NCI-H1417 treated with DMSO at 0.1 percent for 48 hours (cell line): ENCODE results near the gene FOXF1.

Source experiments
- DNase-seq: peaks from one replicate; lab custom pipeline; 2025; lab: John Stamatoyannopoulos, UW

FOXF1 gene

DNA sequence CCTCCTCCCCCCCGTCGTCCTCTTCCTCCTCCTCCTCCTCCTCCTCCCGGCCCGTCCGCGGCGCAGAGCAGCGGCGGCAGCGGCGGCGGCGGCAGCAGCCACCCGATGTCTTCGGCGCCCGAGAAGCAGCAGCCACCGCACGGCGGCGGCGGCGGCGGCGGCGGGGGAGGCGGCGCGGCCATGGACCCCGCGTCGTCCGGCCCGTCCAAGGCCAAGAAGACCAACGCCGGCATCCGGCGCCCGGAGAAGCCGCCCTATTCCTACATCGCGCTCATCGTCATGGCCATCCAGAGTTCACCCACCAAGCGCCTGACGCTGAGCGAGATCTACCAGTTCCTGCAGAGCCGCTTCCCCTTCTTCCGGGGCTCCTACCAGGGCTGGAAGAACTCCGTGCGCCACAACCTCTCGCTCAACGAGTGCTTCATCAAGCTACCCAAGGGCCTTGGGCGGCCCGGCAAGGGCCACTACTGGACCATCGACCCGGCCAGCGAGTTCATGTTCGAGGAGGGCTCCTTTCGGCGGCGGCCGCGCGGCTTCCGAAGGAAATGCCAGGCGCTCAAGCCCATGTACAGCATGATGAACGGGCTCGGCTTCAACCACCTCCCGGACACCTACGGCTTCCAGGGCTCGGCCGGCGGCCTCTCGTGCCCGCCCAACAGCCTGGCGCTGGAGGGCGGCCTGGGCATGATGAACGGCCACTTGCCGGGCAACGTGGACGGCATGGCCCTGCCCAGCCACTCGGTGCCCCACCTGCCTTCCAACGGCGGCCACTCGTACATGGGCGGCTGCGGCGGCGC, at the start of gene FOXF1:
TSS of gene FOXF1 (plus strand) at position 63 of the 797 bp plus-strand sequence. CDS start at position 106, 43 bp downstream.
- no peak for DNase-seq

DNA sequence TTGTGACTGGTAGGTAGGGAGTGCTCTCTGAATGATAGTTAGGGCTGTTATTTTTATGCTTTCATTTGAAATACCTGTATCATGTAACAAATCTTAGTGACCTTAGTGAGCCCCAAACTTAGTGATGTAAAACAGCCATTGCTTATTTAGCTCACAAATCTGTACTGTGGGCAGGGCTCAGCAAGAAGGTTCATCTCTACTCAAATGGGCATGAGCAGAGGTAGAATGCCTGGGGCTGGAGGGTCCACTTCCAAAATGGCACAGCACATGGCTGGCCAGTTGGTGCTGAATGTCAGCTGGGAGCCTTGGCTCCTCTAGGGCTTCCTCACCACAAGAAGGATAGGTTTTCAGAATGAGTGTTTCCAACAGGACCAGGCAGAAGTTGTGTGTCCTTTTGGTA, 49.3 kb upstream of the FOXF1 start:
- DNase-seq, result no peak

DNA sequence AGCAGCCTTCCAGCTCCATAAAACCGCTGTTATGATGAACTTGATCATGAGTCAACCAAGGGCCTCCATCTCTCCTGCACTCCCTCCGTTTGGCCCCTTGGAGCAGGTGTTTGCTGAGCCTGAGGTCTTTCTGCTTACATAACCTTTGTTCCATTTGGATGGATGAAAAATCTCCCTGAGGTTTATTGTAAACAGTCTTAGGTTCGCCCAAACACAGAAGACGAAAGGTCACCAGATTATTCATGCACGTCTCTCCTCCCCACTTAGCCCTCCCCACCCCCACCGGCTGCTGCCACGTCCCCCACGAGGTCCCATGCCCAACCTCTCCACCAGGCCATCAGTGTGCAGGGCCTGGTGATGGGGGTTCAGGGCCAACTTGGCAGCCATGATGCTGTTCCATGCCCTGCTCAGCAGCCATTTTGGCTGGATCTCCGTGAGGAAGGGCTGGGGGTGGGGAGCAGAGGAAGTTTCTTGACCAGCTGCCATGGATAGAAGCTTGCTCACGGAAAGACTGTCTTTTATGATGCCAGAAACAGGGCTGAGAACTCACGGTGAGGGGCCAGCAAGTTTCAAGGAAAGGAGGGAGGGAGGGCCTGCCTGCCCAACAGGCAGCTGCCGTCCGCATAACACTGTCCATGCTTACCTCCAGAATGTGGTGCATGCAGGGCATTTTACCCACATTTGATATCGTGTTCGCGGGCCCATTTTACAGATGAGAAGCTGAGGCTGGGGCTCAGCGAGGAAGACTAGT, 47.8 kb upstream of the FOXF1 start:
- no peak for DNase-seq

DNA sequence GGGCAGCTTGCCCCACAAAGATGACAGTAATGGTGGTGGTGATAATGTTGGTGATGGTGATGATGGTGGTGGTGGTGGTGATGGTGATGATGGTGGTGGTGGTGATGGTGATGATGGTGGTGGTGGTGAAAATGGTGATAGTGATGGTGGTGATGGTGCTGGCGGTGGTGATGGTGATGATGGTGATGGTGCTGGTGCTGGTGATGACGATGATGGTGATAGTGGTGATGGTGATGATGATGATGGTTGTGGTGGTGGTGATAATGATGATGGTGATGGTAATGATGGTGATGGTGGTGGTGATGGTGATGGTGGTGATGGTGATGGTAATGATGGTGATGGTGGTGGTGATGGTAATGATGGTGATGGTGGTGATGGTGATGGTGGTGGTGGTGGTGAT, 46.3 kb upstream of the FOXF1 start:
- no peak for DNase-seq

DNA sequence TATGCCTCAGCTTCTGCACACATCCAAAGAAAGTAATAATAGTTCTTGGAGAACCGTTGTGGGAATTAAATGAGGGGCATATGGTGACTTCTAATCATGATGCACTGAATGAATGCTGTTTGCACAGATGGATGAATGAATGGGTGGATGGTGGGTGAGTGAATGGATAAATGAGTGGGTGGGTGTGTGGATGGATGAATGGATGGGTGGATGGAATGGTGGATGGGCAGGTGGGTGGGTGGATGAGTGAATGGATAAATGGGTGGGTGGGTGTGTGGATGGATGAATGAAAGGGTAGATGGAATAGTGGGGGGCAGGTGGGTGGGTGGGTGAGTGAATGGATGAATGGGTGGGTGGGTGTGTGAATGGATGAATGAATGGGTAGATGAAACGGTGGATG, 44.9 kb upstream of the FOXF1 start:
- DNase-seq, result no peak

DNA sequence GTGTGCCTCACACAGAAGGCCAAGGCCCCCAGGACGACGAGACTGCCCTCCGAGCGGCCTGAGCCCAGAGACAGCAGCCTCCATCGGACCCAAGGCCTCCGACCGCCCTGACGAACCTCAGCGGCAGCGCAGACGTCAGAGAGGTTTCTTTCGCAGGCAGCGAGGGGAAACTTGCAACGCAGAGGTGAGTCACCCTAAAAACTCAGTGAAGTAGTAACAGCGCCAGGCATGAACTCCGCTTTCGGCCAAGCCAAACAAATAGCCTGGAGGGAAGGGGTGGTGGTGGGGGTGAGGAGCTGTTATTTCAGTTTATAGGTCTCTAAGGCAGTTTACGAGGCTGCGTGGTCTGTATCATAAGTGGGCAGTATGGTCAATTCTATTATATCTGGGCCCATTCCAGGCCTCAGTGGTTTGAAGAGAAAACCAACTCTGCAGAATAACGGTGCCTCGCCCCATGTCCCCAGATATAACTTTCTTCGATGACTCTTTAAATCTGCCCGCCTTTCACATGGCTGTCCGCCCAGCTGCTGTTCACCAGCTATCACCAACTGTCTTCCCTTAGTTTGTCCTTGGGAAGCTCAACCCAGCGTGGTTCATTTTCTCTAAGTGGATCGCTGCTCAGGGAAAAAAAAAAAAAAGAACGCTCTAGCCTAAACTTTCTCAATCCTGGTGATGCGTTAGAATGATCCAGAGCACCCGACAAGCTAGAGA, 43.5 kb upstream of the FOXF1 start:
- DNase-seq, result no peak

DNA sequence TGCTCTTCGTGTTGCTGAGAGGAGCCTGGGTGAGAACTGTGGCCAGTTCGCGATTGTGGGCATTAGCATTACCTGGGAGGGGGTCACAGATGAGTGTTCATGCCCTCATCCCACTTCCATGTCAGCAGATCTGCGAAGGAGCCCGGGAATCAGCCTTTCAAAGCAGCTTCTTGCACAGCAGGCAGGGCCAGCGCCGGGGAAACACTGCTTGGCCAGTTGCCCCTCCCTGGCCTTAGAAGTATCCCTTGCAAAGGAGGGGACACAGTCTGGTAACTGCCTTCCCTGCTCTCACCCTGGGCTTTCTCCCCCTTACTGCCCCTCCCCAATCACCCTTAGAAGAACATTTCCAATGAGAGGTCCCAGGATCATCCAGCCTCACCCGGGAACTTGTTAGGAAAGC, 42.8 kb upstream of the FOXF1 start:
- DNase-seq, result no peak

DNA sequence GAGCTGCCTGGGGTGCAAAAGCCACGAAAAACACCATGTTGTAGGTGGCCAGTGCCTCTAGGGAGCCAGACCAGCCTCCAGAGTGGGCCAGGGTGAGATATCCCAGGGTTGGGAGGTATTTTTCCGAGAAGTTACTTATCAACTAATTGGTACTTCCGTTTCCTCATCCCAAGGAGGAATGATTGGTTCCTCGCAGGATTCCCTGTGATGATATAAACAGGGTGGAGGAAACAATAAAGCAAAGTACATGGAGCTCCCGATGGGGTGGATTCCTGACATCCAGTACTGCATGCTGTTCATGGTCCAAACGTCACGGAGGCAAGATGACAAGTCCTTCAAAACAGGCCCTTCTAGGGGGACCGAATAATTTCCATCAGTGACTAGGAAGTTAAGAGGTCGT, 39.4 kb upstream of the FOXF1 start:
- DNase-seq, result no peak

DNA sequence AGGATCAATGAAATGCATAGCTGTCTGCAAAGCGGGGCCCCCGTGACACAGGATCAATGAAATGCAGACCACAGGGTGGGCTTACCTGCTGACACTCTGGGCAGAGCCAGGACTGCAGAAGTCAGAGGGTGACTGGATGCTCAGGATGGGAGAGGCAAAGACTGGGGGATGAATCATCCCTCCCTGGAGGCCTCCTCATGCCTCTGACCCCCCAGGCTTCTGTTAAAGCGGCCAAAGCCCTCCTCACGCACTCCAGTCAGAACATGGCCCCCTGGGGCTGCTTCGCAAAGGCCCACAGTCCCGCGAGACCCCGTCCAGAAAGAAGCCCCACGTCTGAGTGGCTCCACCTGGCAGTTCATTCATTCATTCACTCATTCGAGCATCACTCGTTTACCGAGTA, 38.4 kb upstream of the FOXF1 start:
- DNase-seq, result no peak

DNA sequence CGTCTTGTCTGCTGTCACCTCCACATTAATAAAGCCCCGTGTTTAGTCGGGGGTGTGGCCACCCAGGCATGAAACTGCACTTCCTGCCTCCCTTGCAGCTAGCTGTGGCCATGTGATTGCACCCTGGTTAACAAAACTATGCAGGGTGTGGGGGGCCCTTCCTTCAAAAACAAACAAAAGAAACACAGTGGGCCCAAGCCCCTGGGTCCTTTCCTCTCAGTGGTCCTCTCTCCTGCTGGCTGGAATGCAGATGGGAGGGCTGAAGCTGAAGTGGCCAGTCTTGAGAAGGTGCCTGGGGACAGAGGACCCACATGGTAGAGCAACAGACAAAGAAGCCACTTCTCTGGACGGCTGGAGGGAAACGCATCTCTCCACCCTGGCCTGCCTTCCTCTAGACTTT, 38.0 kb upstream of the FOXF1 start:
- no peak for DNase-seq

DNA sequence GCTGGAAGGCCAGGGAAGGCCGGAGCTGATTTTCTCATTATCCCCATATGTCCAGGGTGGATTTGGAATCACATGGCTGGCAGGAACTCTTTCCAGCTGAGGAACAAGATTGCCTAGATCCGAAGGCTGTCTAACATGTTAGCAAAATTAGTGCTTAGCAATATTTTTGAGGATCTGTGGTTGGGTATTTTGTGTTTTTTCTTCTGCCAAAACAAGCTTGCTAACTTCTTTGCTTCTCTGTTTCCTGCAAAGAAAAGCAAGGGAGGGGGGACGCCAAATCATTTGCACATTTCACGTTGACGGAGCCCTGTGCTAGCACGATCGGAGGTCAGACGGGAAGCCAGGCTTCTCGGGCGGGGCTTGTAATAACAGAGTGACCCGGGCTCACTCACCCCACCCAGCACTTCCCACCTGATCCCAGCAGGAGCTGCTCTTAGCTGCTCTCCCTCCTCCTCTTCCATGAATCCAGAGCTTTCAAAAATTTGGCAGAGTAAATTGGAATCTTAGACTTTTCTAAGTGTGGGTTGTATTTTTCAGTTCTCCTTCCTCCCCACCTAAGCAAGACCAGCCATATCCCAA, 33.3 kb upstream of the FOXF1 start:
- no peak for DNase-seq

DNA sequence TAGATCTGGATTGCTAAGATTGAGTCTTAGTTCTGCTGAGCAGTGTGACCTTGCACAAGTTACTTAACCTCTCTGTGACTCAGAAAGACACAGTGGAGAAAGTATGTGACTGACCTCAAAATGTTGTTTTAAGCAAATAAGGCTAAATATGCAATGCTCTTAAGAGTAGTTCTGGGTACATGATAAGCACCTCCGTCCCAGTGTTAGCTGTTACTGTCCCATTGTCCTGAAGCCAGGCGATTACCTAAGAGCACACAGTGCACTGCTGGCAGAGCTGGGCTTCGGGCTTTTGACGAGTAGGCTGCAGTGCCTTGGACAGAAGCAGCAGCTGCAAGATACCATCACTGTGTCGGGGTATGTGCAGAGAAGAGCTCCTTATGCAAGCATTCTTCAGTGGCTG, 32.7 kb upstream of the FOXF1 start:
- DNase-seq, result no peak

DNA sequence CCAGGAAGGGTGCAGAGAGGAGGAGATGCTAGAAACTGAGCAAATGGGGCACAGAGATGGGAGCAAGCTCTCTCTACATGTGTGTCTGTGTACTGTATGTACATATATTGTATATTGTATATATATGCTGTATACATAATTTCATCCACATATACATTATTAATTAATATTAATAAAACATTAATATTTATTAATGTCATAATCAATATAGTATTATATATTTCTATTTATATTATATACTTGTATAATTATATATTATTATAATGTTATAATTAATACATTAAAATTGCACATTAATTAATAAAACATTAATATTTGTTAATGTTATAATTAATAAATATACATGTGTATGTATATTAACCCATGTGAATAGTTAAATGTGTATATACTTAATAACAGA, 31.5 kb upstream of the FOXF1 start:
- no peak for DNase-seq

DNA sequence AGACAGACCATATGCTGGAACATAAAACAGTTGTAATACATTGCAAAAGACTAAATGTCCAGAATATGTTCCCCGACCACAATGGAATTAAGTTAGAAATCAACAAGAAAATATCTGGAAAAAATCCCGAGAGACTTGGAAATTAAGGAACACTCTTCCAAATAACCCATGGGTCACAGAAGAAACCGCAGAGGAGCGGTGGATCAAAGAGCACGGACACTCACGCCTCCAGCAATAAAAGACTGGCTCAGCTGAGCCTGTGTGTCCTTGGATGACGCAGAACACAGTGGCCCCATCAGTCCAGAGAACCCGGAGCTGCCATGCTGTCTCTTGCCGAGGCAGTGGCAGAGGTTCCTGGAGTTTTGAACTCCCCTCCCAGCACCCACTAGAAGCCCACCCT, 30.9 kb upstream of the FOXF1 start:
- DNase-seq, result no peak

DNA sequence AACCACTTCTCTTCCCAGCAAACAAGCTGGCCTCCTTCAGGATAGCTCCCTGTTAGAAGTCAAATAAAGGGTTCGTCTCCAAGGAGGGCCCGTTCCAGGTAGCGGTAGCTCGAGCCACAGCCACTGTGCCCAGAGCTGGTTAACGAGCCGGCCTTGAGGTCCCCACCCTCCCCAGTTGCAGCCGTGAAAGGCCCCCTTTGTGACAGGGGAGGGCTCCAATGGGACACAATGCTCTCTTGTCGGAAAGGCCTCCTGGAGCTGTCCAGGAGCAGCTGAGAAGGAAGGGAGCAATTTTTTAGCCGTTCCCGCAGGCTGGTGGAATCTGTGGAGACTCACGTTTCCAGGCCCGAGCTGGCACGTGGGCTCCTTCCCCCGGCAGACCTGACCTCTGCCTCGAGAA, 29.9 kb upstream of the FOXF1 start:
- DNase-seq, result no peak

DNA sequence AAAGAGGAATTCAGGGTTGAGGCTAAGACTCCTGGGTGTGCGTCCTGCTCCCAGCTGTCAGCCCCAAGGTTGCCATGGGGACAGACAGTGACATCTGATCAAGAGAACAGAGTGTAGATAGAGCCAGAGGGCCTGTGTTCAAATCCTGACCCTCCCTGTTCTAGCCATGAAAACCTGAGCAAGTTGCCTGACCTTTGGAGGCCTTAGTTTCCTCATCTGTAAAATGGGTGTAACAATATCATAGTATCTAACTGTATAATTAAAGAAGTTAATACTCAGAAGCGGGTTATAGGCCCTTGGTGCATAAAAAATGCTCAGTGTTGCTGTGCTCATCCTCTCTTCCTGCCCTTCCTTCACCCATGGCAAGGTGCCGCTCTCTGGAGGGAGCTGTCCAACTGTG, 28.7 kb upstream of the FOXF1 start:
- no peak for DNase-seq

DNA sequence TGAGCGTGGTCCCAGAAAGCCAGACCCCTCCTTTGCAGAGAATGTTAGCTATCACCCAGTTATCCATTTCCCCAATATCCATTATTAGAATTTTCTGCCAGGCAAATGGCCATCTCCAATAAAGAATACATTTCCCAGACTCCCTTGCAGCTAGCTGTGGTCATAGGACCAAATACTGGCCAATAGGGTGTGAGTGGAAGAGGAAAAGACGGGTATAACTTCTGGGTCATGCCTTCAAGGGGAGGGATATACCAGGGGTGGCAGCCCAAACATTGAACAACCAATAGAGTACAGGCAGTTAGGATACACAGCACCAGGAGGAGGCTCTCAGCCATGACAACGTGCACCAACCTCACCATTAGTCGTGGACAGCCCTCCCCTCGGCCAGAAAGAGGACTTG, 26.1 kb upstream of the FOXF1 start:
- DNase-seq, result no peak

DNA sequence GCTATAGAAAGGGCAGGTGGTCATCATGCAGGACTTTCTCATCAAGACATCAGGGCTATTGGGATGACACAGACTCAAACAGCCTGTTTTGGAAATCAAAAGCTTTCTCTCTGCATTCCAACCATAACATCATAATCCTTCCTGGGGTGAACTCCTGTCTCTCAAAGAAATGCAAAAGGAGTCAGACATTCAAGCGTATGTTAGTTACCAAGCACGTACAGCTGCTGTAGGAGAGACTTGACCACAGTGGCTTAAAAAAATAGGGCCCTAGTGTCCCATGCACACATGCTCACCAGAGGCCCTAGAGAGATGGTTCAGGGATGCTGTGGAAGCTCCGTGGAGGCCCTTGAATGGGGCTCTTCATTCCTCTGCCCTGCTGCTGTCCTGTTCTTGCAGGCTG, 24.6 kb upstream of the FOXF1 start:
- no peak for DNase-seq

DNA sequence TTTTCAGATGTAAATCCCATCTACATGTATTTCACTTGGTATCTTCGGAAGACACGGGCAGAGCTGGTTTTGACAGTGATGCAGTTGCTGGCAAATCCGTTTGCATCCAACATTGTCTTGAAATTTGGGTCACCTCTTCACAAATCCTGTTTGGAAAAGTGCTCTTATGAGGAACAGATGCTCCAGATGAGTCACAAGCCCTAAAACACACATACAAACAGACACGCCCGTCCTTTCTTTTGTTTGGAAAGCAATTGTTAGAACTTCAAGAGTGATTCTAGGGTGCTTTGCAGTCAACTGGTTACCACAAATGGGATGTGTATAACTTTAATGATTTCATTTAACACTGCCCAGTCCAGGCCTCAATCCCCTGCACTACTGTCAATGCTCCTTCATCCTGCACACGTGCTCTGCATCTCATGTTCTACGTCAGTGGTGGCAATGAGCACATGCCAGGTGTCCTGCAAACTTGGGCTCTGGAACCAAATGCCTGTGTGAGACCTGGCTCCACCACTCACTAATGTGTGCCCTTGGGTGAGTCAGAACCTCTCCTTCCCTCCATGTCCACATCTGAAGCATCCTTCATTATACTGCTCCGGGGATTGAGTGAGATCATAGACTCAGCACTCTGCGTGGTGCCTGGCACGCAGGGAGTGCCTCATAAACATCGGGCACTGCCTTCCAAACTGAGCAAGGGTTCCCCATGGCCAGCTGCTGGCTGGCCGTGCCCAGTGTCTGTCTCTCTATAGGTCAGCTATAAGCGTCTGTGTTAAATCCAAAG, 19.3 kb upstream of the FOXF1 start:
- DNase-seq, result no peak

DNA sequence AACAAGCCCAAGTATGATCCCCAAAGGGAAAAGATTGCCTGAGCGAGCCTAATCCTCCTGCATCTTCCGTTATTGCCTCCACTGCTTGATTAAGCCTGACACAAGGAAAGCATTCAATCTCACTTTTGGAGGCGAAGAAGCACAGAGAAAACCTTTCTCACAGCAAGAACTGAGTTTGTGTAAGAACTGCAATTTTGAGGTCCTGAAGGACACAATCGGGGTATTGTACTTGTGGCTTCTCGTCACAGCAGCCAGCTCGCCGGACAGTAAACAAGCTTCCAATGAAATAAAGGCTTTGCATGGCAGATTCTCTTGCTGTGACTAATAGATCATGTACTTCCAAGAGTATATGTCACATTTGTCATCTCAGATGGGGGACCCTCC, 18.7 kb upstream of the FOXF1 start:
- no peak for DNase-seq

DNA sequence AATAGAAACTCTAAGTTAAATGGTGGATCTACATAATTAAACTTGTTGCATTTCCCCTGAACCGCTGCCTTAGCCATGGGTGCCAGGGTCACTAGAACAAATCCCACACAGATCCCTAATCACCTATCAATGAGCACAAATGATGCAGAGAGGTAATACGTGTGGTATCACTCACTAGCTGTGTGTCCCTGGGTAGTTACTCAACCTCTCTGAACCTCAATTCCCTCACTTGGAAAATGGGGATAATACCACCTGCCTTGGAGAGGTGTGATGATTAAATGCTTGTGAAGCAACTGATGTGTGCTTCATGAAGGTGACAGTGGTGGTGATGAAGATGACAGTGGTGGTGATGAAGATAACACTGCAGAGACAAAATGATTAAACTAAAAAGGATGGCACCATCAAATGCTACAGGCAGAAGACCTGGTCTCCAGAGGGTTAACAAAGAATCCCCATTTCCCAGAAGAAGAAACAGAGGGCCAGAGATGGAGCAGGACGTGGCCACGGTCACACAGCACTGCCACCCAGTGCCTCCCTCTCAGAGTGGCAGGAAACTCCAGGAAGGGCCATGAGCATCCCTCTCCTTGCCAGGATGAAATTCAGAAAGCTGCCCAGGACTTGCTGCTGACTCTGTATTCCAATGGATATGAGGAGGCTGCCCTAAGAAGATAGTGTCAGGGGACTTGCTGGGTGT, 17.9 kb upstream of the FOXF1 start:
- DNase-seq, result no peak
